Measurements from ENCODE around the gene RD3L. TPM values are rescaled to one million over a fixed set of nuclear protein-coding genes. Genes with fewer than 3 reads are reported as not detected.

Gene RD3L
- total and polyA plus RNA-seq, 2 of the 4 experiments (the other 2 are of a cell fraction): not detected

- Histone ChIP-seq H3K27ac (ENCODE audit: insufficient read depth, low read length) (no peak overlapping the region), H2BK15ac (ENCODE audit: low read depth, low read length) (no peak overlapping the region), H3K14ac (replicated peaks; ENCODE audit: low read depth, low read length) (no peak overlapping the region), H4K91ac (ENCODE audit: insufficient read depth, low read depth, low read length) (no peak overlapping the region), H3K9me1 (ENCODE audit: insufficient read depth, low read length) (no peaks in the 10 kb centered on the region), H3K18ac (ENCODE audit: low read depth, low read length) (no peak overlapping the region), H3K79me1 (ENCODE audit: low read depth in 1 of 2, low read length in 2 of 2) (peaks cover 0 to 5% of the 10 kb centered on the region in 2 experiments; a peak in 1 of 4 replicates), H3K4ac (ENCODE audit: low read depth, low read length) (no peak overlapping the region), H3K9ac (ENCODE audit: low read depth, low read length) (no peak overlapping the region), H2AK5ac (ENCODE audit: low read depth, low read length) (no peak overlapping the region), H4K20me1 (ENCODE audit: insufficient read depth, low read length) (no peaks in the 10 kb centered on the region), H3K56ac (ENCODE audit: extremely low read depth, insufficient read depth, low read length) (no peak overlapping the region), H2BK5ac (ENCODE audit: low read depth, low read length, poor library complexity, severe bottlenecking) (no peak overlapping the region), H2BK120ac (ENCODE audit: low read depth, low read length) (no peak overlapping the region), H3K4me2 (ENCODE audit: low read depth, low read length) (no peak overlapping the region), H4K5ac (ENCODE audit: low read depth, low read length) (no peak overlapping the region), H3K23ac (ENCODE audit: low read depth, low read length) (no peak overlapping the region), H2BK20ac (ENCODE audit: low read depth, low read length) (no peak overlapping the region), H3K27me3 (ENCODE audit: control insufficient read depth, insufficient read depth, low read length) (no peaks in the 10 kb centered on the region), H3K9me3 (ENCODE audit: control insufficient read depth, insufficient read depth, low read length) (no peaks in the 10 kb centered on the region), H3K4me3 (ENCODE audit: insufficient read depth, low read depth, low read length) (no peak overlapping the region), H2AFZ (replicated peaks; ENCODE audit: low read length, poor library complexity) (peak overlapping the region; percentile 71), H3K36me3 (ENCODE audit: control insufficient read depth, insufficient read depth, low read length) (peaks cover 17% of the 10 kb centered on the region), H2AK9ac (replicated peaks; ENCODE audit: low read depth, low read length, poor library complexity) (no peak overlapping the region), H4K8ac (ENCODE audit: low read depth in 2 of 2, low read length in 2 of 2) (no peak overlapping the region), H3K4me1 (ENCODE audit: control insufficient read depth, insufficient read depth, low read length) (no peaks in the 10 kb centered on the region; the same call in 1 of the 2 replicates)
- TF ChIP-seq MAZ (IDR thresholded peaks at IDR 0.05; ENCODE audit: borderline replicate concordance, low read depth, low read length) (no peak), POLR2A (IDR thresholded peaks at IDR 0.05; ENCODE audit: low read depth, low read length) (no peak), RAD21 (IDR thresholded peaks at IDR 0.05; ENCODE audit: low read length) (no peak), FOS (IDR thresholded peaks at IDR 0.05; ENCODE audit: low read depth, low read length) (no peak), BHLHE40 (IDR thresholded peaks at IDR 0.05; ENCODE audit: low read depth, low read length) (no peak), MXI1 (IDR thresholded peaks at IDR 0.05; ENCODE audit: borderline replicate concordance, low read depth, low read length) (no peak), CTCF (conservative IDR thresholded peaks at IDR 0.05; ENCODE audit: low read depth, low read length) (no peak), RCOR1 (IDR thresholded peaks at IDR 0.05; ENCODE audit: insufficient replicate concordance, low read length) (no peak), RFX5 (IDR thresholded peaks at IDR 0.05; ENCODE audit: low read depth, low read length) (no peak)
- dilution Hi-C loops (cut with HindIII; ENCODE audit: low sequenced_read_pairs, unreplicated experiment): no loop called here
- in situ Hi-C loops (cut with MboI; ENCODE audit: low sequenced_read_pairs): loop anchor here (10.0 kb wide), 1 partner anchor 335 kb away; no protein-coding TSS in a partner anchor
- ATAC-seq (ENCODE audit: low read depth) (no peak), DNase-seq (no peak)
- ChIA-PET CTCF (interaction anchor here (0.5 to 1.5 kb wide), 4 partner anchors 9 to 101 kb away, joined by 4 read pairs; no protein-coding TSS in a partner anchor), POLR2A (ENCODE audit: unreplicated experiment) (no interaction called here)
- BruUV-seq (replicated peaks): no TSS peak
- WGBS, 2 experiments (ENCODE audit: extremely low coverage in 2 of 2, insufficient read length in 1 of 2): 73% methylated on average over 3 of the region's 26 CpGs; no CpG with 5 or more reads in 1 of the 2 experiments
- intact Hi-C loops (cut with micrococcal nuclease): loop anchor here (1.0 to 5.0 kb wide), 3 partner anchors 101 to 337 kb away; partner anchors contain the start of genes XRCC3 and ZFYVE21
Measured at GRCh38 chr14:103909531-103910261, 32.6 kb downstream of the RD3L start.
